ENCODE data around the gene HMX3.

The HMX3 gene

GRCh38 chr10:123134343-123134914, 1.3 kb upstream of the HMX3 start:
- DNase-seq (ENCODE audit: low read depth in 2 of 2), result no peak

GRCh38 chr10:123134915-123135414, 805 bp upstream of the HMX3 start:
- DNase-seq (ENCODE audit: low read depth in 2 of 2), result no peak

- DNase-seq (ENCODE audit: low read depth in 2 of 2), result no peak
Observed at GRCh38 chr10:123136221-123136805, 543 bp downstream of the HMX3 start.

GRCh38 chr10:123136806-123137642, 1.3 kb downstream of the HMX3 start:
- no peak for DNase-seq (ENCODE audit: low read depth in 2 of 2)

GRCh38 chr10:123139165-123139520, 3.4 kb downstream of the HMX3 start:
- no peak for DNase-seq (ENCODE audit: low read depth in 2 of 2)

- no peak for DNase-seq (ENCODE audit: low read depth in 2 of 2)
Observed at GRCh38 chr10:123139521-123140163, 3.9 kb downstream of the HMX3 start.

- DNase-seq (ENCODE audit: low read depth in 2 of 2), result no peak
Observed at GRCh38 chr10:123140164-123140982, 4.6 kb downstream of the HMX3 start.

- DNase-seq (ENCODE audit: low read depth in 2 of 2), result no peak
Observed at GRCh38 chr10:123140983-123141390, 5.2 kb downstream of the HMX3 start.

GRCh38 chr10:123141791-123142700, 6.3 kb downstream of the HMX3 start:
- no peak for DNase-seq (ENCODE audit: low read depth in 2 of 2)

- no peak for DNase-seq (ENCODE audit: low read depth in 2 of 2)
Observed at GRCh38 chr10:123142701-123143161, 7.0 kb downstream of the HMX3 start.

GRCh38 chr10:123143162-123143824, 7.5 kb downstream of the HMX3 start:
- no peak for DNase-seq (ENCODE audit: low read depth in 2 of 2)

GRCh38 chr10:123143825-123144168, 8.0 kb downstream of the HMX3 start:
- no peak for DNase-seq (ENCODE audit: low read depth in 2 of 2)

- no peak for DNase-seq (ENCODE audit: low read depth in 2 of 2)
Observed at GRCh38 chr10:123144697-123145541, 9.1 kb downstream of the HMX3 start.

GRCh38 chr10:123145542-123146012, 9.8 kb downstream of the HMX3 start:
- DNase-seq (ENCODE audit: low read depth in 2 of 2), result no peak

- no peak for DNase-seq (ENCODE audit: low read depth in 2 of 2)
Observed at GRCh38 chr10:123146013-123146893, 10.5 kb downstream of the HMX3 start.

GRCh38 chr10:123146894-123147634, 11.3 kb downstream of the HMX3 start:
- DNase-seq (ENCODE audit: low read depth in 2 of 2), result no peak
